Stimulated activated CD4-positive, alpha-beta T cell treated with anti-CD3 and anti-CD28 coated beads, Interleukin-12 subunit alpha, Interleukin-12 subunit beta, amount 100 ng/mL, for 4 hours (primary cell): Measurements from ENCODE around the gene MARCHF9.

Experiments used
- DNase-seq: peaks from one replicate; pipeline ENCODE4 v3.0.0-alpha.2; 2020

Gene MARCHF9

DNA sequence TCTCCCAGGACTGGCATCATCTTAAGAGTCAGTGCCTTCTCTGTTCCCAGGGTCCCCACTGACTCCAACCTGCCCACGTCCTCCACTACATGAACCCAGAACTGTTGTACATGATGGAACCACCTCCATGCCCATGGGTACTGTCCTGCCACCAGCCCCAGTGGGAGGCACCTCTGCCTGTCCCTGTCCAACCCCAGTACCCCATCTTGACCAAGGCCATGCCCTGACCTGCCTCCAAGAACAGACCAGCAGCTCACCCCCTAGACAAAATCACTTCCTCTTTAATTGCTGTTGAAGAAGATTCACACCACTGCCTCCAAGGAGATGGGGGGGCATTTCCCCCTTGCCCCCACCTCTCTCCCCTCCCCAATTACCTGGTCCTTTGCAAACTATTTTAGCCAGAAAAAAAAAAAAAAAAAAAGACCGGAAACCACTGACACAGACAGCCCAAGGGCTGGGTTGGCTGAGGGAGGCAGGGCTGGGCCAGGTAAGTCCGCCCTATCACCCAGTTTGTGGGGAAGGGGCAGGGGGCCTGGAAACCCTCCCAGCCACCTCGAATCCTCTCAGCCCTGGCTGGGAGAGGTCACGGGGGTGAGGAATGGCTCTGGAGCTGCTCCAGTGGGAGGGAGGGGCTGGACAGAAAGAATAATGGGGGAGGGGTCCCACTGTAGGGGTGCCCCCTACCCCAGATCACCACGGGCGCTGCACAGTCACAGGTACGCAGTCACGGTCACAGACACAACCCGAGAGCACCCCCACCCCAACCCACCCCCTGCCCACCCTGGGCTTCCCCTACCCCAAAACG is 29.8 kb upstream of the MARCHF9 start:
- no peak for DNase-seq

- no peak for DNase-seq
These were observed 29.1 kb upstream of the MARCHF9 start for GRCh38 chr12:57725851-57726150.

- no peak for DNase-seq
These were observed 28.6 kb upstream of the MARCHF9 start for GRCh38 chr12:57726151-57726883.

DNA sequence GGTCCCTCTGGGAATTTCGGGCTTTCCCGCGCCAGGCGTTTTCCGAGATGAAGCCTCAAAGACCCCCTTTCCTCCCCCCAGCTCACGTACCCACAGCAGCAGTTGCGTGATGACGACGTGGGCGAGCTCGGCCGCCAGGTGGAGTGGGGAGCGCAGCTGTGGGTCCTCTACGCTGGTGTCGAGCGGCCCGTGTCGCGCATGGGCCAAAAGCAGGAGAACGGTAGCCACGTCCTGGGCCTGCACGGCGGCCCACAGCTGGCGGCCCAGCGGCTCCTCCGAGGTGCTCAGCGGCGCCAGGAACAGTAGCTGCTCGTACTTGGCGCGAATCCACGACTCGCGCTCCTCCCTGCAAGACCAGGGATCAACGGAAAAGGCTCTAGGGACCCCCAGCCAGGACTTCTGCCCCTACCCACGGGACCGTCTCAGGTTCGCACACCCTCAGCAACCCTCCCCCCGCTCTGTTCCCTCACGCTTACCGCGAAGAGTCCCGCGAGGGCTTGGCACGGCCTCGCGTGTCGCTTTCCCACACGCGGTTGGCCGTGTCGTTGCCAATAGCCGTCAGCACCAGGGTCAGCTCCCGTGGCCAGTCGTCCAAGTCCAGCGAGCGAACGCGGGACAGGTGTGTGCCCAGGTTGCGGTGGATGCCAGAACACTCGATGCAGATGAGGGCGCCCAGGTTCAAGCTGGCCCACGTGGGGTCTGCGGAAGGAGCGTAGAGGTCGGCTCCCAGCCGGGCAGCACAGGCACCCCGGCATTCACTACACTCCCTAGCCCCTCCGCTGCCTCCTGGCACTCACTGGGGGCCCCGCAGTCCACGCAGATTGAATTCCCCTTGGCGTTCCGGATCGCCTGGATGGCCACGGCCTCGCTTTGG is 27.8 kb upstream of the MARCHF9 start:
- no peak for DNase-seq

GRCh38 chr12:57727758-57728395 is 27.0 kb upstream of the MARCHF9 start:
- no peak for DNase-seq

DNA sequence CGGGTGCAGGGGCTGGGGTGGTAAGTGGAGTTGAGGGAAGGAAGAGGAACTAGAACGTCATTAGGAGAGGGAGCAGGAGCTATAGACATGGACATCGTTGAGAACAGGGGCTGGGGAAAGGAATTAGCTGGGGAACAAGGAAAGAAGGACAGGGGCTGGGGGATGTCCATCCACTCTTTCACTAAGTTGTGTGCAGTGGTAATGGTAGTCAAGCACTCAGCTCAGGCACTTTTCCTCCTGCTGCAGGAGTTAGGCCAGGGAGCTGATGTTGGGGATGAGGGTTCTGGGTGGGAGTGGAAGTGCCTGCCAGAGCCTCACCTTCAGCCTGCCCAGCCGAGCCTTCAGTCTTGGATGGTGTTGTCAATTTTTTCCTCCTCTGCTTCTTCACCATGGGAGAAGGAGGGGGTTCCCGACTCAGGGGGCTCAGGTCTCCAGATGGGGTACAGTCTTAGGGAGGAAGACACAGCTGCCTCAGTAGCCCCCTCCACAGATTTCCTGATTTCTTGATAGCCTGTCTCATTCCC is 25.5 kb upstream of the MARCHF9 start:
- no peak for DNase-seq

- DNase-seq, result no peak
These were observed 24.4 kb upstream of the MARCHF9 start for GRCh38 chr12:57730336-57731067.

- no peak for DNase-seq
These were observed 23.4 kb upstream of the MARCHF9 start for GRCh38 chr12:57731411-57732080.

DNA sequence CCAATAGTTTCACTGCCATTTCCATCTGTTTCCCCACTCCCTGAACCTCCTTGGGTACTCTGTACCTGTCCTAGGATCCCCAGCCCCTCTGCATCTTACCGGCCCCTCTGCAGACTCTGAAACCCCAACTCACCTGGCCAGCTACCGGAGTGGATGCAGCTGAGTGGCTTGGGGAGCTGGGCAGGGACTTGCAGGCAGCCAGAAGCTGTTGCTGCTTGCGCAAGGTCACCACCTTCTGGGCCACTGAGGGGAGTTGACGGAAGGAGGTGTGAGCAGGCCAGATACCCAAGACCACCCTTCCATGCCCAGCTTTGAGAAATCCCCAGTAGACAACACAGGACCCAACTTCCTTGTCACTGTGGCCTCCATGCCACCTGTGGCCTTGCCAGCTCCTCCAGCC is 22.6 kb upstream of the MARCHF9 start:
- no peak for DNase-seq

- DNase-seq, result no peak
These were observed 21.9 kb upstream of the MARCHF9 start for GRCh38 chr12:57732726-57733593.

DNA sequence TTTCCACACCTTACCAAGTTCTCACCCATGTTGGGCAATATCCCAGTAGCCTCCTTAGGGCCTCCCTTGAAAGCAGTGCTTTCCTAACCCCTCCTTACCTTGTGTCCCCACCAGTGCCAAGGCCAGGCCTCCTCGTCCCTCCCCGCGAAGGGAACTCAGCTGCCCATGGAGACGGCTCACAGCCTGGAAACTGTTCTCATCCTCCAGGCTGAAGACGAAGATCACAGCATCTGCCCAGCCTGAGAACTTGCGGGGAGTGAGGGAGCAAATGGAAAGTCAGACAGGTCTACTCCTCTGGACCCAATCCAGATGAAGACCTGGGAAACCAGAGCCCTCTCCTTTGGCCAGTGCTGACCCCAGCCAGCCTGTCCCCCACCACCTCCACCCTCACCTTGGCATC is 21.0 kb upstream of the MARCHF9 start:
- DNase-seq, result no peak

GRCh38 chr12:57734591-57734990 is 20.3 kb upstream of the MARCHF9 start:
- no peak for DNase-seq

GRCh38 chr12:57735198-57735855 is 19.6 kb upstream of the MARCHF9 start:
- no peak for DNase-seq

DNA sequence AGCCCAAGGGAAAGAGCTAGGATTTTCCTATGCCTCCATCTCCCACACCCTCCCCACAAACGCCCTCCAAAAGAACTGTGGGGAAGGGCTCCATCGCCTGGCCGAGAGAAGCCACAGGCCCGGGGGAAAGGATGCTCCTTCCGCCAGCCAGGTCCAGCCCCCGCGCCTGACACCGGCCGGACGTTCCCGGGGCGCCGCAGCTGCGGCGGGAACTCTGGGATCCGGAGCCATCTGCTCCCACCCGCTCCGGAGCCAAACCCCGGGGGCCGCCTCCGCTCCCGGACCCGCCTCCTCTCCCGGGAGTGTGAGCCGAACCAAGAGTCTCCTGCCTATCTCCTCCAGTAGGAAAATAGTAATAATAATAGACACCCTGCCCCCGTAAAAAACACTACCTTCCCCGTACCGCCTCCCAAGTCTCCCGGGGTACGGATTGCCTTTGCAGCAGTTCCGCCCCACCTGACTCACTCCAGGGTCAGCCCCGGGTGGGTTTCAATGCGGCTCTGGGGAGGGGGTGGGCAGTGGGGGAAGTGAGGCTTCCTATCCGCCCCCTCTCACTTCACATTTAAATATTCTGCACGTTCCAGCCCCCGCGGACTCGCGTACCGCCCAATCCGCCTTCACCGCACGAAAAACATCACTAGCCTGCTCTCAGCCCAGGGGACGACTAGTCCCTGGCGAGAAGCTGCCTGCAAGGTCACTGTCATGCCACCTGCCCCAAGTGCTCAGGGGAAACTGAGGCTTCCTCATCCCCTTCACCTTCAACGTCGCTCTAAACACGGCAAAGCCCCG is 18.8 kb upstream of the MARCHF9 start:
- DNase-seq, result no peak

GRCh38 chr12:57736741-57737466 is 18.0 kb upstream of the MARCHF9 start:
- DNase-seq, result no peak

GRCh38 chr12:57737467-57738460 is 17.1 kb upstream of the MARCHF9 start:
- DNase-seq, result no peak

DNA sequence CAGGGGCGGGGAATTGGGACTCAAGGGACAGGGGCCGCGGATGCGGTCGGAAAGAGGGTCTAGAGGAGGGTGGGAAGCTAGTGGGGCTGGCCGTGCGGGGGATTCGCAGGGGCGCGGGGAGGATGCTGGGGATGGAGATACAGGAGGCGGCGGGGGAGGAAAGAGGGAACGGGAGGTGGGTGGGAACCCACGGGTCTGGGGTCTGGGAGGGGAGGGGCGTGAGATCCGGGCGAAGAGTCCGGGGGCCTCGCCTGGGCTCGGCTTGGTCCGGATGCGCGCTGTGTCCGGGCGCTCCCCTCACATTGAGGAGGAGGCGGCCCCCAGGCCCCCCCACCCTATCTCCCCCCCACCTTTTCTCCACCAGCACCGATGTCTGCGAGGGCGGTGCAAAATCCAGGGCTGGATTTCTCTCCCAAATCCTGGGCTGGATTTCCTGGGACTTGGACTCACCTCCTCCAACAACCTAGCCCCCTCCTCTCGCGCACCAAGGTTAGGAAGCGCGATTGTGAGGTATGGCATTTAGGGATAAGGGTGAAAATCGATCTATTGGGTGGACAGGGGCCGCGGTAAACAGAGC is 16.2 kb upstream of the MARCHF9 start, which contains the start of gene AGAP2:
TSS of gene AGAP2 (minus strand) at position 82 of the 577 bp plus-strand sequence. CDS start 496 bp downstream, outside the sequence.
- no peak for DNase-seq
